Lower lobe of right lung (tissue), 2 donors: ENCODE results near the gene CTAGE8. TPM values are rescaled to one million over a fixed set of nuclear protein-coding genes. Genes with fewer than 3 reads are reported as not detected.
A peak's percentile ranks its signal among the peaks of the same experiment; 100 is the strongest.
"Not testable (repeated sequence)": the region's sequence is repeated elsewhere in the genome, so short reads cannot be mapped to it uniquely, and the experiment has no call there.

Experiments used
- ATAC-seq, 2 donors: fragments of 200-7000 bp; cut with Tn5 transposase; one replicate each; pipeline ENCODE4 v1.9.1; 2020 to 2022; ENCODE audit warnings: mild to moderate bottlenecking in 2 of 2, moderate library complexity in 2 of 2
- DNase-seq: peaks from one replicate; pipeline ENCODE4 v3.0.0-alpha.2; 2020
- H3K27ac ChIP-seq: fragments of 200-600 bp; one replicate; pipeline ENCODE4 v1.8.0; 2022
- H3K27me3 ChIP-seq: fragments of 200-600 bp; one replicate; pipeline ENCODE4 v1.8.0; 2022; ENCODE audit warnings: low read depth
- H3K36me3 ChIP-seq: fragments of 200-600 bp; one replicate; pipeline ENCODE4 v1.8.0; 2022; ENCODE audit warnings: mild to moderate bottlenecking
- H3K4me1 ChIP-seq: fragments of 200-600 bp; one replicate; pipeline ENCODE4 v1.8.0; 2022
- H3K4me3 ChIP-seq: fragments of 200-600 bp; one replicate; pipeline ENCODE4 v1.8.0; 2022; ENCODE audit warnings: mild to moderate bottlenecking
- H3K9me3 ChIP-seq: fragments of 200-600 bp; one replicate; pipeline ENCODE4 v1.8.0; 2022
- intact Hi-C: fragments of 100-400 bp; cut with DNase I; formaldehyde crosslinking; loops from one replicate; pipeline ENCODE4 v1.11.0; 2022
- total RNA-seq: library from RNA; stranded (reverse); fragmentation: NEBNext Ultra II Directional; extraction: Animal tissue kit (Norgen Biotek cat#: 25700); gene quantifications from one replicate; pipeline ENCODE4 v1.2.1, GENCODE V29; 2021
- donor health status: DM: no; HTN: yes; CAD: no; lungs with severe emphysema.

CTAGE8 gene
- total RNA-seq, 1 donor from 2014 or later = 4.2 TPM

- H3K9me3 ChIP-seq, H3K4me3 ChIP-seq, DNase-seq, H3K36me3 ChIP-seq, intact Hi-C loops, H3K27ac ChIP-seq, H3K27me3 ChIP-seq, ATAC-seq, H3K4me1 ChIP-seq: not testable (repeated sequence)
Measured at GRCh38 chr7:144246967-144247366, 22.1 kb downstream of the CTAGE8 start.

- H3K36me3 ChIP-seq, DNase-seq, H3K9me3 ChIP-seq, H3K27me3 ChIP-seq, H3K4me3 ChIP-seq, H3K4me1 ChIP-seq, intact Hi-C loops, H3K27ac ChIP-seq: not testable (repeated sequence)
- peak; percentile 69 to 72 for ATAC-seq
Measured at GRCh38 chr7:144245372-144245771, 23.7 kb downstream of the CTAGE8 start.

- intact Hi-C loops, H3K27me3 ChIP-seq, H3K27ac ChIP-seq, H3K4me1 ChIP-seq, DNase-seq, H3K4me3 ChIP-seq, ATAC-seq, H3K9me3 ChIP-seq, H3K36me3 ChIP-seq: not testable (repeated sequence)
Measured at GRCh38 chr7:144239365-144239764, 29.7 kb downstream of the CTAGE8 start, which contains the start of gene OR2A42. OR2A42 (minus strand) TSS chr7:144239605; CDS start chr7:144232843, 6,762 bp downstream.

- H3K27ac ChIP-seq, H3K27me3 ChIP-seq, DNase-seq, H3K36me3 ChIP-seq, H3K4me1 ChIP-seq, H3K9me3 ChIP-seq, H3K4me3 ChIP-seq, intact Hi-C loops, ATAC-seq: not testable (repeated sequence)
Measured at GRCh38 chr7:144238530-144239082, 30.5 kb downstream of the CTAGE8 start.

GRCh38 chr7:144233039-144233438 is 36.0 kb downstream of the CTAGE8 start:
- H3K9me3 ChIP-seq, DNase-seq, intact Hi-C loops, ATAC-seq, H3K4me3 ChIP-seq, H3K4me1 ChIP-seq, H3K27ac ChIP-seq, H3K36me3 ChIP-seq, H3K27me3 ChIP-seq: not testable (repeated sequence)

- intact Hi-C loops, H3K27ac ChIP-seq: not testable (repeated sequence)
Measured at GRCh38 chr7:144231027-144231426, 38.1 kb downstream of the CTAGE8 start.

GRCh38 chr7:144228810-144229209 is 40.3 kb downstream of the CTAGE8 start:
- H3K27me3 ChIP-seq, H3K36me3 ChIP-seq, H3K27ac ChIP-seq, intact Hi-C loops, H3K9me3 ChIP-seq, H3K4me3 ChIP-seq, H3K4me1 ChIP-seq: not testable (repeated sequence)
- DNase-seq (peak; percentile 35), ATAC-seq (peak; percentile 31 to 62)

More at GRCh38 chr7:144231027-144231426, 38.1 kb downstream of the CTAGE8 start:
- not testable (repeated sequence) for H3K9me3 ChIP-seq, H3K4me1 ChIP-seq, H3K27me3 ChIP-seq, ATAC-seq, DNase-seq, H3K4me3 ChIP-seq, H3K36me3 ChIP-seq

- peak in 1 of 2 donors; percentile 63 for ATAC-seq
- H3K36me3 ChIP-seq, H3K27me3 ChIP-seq, H3K4me3 ChIP-seq, intact Hi-C loops, H3K27ac ChIP-seq, H3K4me1 ChIP-seq, H3K9me3 ChIP-seq, DNase-seq: not testable (repeated sequence)
Measured at GRCh38 chr7:144226866-144227265, 42.2 kb downstream of the CTAGE8 start.

- H3K9me3 ChIP-seq, DNase-seq, H3K4me1 ChIP-seq, H3K4me3 ChIP-seq, H3K27me3 ChIP-seq, H3K36me3 ChIP-seq, H3K27ac ChIP-seq, ATAC-seq, intact Hi-C loops: not testable (repeated sequence)
Measured at GRCh38 chr7:144223675-144224074, 45.4 kb downstream of the CTAGE8 start.

GRCh38 chr7:144220531-144220930 is 48.6 kb downstream of the CTAGE8 start:
- intact Hi-C loops, H3K27me3 ChIP-seq, H3K27ac ChIP-seq, H3K9me3 ChIP-seq, H3K36me3 ChIP-seq, ATAC-seq, H3K4me3 ChIP-seq, H3K4me1 ChIP-seq, DNase-seq: not testable (repeated sequence)

- H3K4me1 ChIP-seq, H3K4me3 ChIP-seq, intact Hi-C loops, H3K36me3 ChIP-seq, H3K27me3 ChIP-seq, DNase-seq, H3K9me3 ChIP-seq, H3K27ac ChIP-seq: not testable (repeated sequence)
- ATAC-seq = peak; percentile 38 to 48
Measured at GRCh38 chr7:144219149-144219548, 49.9 kb downstream of the CTAGE8 start.

GRCh38 chr7:144218581-144218980 is 50.5 kb downstream of the CTAGE8 start:
- H3K36me3 ChIP-seq, H3K4me1 ChIP-seq, H3K4me3 ChIP-seq, DNase-seq, intact Hi-C loops, H3K27ac ChIP-seq, H3K27me3 ChIP-seq, H3K9me3 ChIP-seq: not testable (repeated sequence)
- ATAC-seq = peak in 1 of 2 donors; percentile 7

GRCh38 chr7:144217200-144217599 is 51.9 kb downstream of the CTAGE8 start:
- intact Hi-C loops, H3K27ac ChIP-seq, H3K36me3 ChIP-seq, H3K9me3 ChIP-seq, DNase-seq, H3K27me3 ChIP-seq, H3K4me3 ChIP-seq, H3K4me1 ChIP-seq: not testable (repeated sequence)
- peak; percentile 28 to 40 for ATAC-seq
